ENCODE data around the gene MAP3K12. TPM values are rescaled to one million over a fixed set of nuclear protein-coding genes. Genes with fewer than 3 reads are reported as not detected.

The MAP3K12 gene
- total RNA-seq, 1 donor from 2014 or later, result 3.9 TPM

DNA sequence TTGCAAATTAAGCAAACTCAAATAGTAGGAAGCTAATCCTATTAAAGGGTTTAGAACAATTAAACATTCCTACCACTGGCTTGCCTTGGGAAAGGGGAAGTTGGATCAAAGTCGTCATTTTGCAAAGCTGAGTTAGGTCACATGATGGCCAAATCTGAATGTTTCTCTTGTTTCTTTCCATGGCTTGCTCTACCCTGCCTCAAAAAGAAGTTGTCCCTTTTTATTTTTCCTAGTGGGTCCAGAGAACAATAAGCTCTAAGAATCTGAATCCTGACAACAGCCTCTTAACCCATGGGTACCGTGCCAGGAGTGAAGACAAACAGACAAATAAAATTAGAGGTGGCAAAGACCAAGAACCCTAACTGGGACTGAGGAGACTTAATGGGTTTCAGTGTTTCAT is 34.2 kb upstream of the MAP3K12 start:
- Histone ChIP-seq H3K4me3 (ENCODE audit: low read depth, low read length) (no peak overlapping the region), H3K27me3 (ENCODE audit: control insufficient read depth, insufficient read depth, low read length) (no peaks in the 10 kb centered on the region), H3K36me3 (ENCODE audit: control insufficient read depth, insufficient read depth, low read length) (peaks cover 25% of the 10 kb centered on the region)
- DNase-seq (ENCODE audit: low read depth) (no peak), FAIRE-seq (no peak)
- TF ChIP-seq, protein P1, sequence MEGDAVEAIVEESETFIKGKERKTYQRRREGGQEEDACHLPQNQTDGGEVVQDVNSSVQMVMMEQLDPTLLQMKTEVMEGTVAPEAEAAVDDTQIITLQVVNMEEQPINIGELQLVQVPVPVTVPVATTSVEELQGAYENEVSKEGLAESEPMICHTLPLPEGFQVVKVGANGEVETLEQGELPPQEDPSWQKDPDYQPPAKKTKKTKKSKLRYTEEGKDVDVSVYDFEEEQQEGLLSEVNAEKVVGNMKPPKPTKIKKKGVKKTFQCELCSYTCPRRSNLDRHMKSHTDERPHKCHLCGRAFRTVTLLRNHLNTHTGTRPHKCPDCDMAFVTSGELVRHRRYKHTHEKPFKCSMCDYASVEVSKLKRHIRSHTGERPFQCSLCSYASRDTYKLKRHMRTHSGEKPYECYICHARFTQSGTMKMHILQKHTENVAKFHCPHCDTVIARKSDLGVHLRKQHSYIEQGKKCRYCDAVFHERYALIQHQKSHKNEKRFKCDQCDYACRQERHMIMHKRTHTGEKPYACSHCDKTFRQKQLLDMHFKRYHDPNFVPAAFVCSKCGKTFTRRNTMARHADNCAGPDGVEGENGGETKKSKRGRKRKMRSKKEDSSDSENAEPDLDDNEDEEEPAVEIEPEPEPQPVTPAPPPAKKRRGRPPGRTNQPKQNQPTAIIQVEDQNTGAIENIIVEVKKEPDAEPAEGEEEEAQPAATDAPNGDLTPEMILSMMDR (IDR thresholded peaks at IDR 0.05; ENCODE audit: insufficient read depth, low read length, severe bottlenecking), result no peak

GRCh38 chr12:53532524-53533445 is 33.5 kb upstream of the MAP3K12 start:
- no peak for FAIRE-seq
- H3K36me3 ChIP-seq (ENCODE audit: control insufficient read depth, insufficient read depth, low read length), result peaks cover 25% of the 10 kb centered on the region
- no peaks in the 10 kb centered on the region for H3K27me3 ChIP-seq (ENCODE audit: control insufficient read depth, insufficient read depth, low read length)
- TF ChIP-seq, protein P1 (IDR thresholded peaks at IDR 0.05; ENCODE audit: insufficient read depth, low read length, severe bottlenecking), result no peak
- DNase-seq (ENCODE audit: low read depth), result no peak
- H3K4me3 ChIP-seq (ENCODE audit: low read depth, low read length), result no peak overlapping the region

DNA sequence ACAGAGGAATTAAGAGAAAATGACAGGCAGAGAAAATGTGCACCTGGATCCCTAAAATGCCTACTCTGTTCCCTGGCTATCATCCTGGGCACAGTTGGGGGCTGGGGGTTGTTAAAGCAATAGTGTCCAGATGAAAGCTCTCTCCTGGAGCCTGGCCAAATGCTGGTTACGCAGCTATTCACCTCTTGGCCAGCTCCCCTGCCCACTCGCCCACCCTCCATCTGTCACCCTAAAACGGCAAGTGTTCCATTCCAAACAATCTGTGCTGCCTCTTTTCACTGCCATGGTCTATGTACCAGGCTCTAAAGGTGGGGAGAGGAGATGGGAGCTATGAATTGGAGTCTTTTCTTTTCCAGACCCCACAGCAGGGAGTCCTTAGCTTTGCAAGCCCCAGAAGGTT is 32.8 kb upstream of the MAP3K12 start:
- no peak for DNase-seq (ENCODE audit: low read depth)
- TF ChIP-seq, protein P1 (IDR thresholded peaks at IDR 0.05; ENCODE audit: insufficient read depth, low read length, severe bottlenecking), result no peak
- Histone ChIP-seq H3K4me3 (ENCODE audit: low read depth, low read length) (no peak overlapping the region), H3K27me3 (ENCODE audit: control insufficient read depth, insufficient read depth, low read length) (no peaks in the 10 kb centered on the region), H3K36me3 (ENCODE audit: control insufficient read depth, insufficient read depth, low read length) (peaks cover 27% of the 10 kb centered on the region)
- no peak for FAIRE-seq

DNA sequence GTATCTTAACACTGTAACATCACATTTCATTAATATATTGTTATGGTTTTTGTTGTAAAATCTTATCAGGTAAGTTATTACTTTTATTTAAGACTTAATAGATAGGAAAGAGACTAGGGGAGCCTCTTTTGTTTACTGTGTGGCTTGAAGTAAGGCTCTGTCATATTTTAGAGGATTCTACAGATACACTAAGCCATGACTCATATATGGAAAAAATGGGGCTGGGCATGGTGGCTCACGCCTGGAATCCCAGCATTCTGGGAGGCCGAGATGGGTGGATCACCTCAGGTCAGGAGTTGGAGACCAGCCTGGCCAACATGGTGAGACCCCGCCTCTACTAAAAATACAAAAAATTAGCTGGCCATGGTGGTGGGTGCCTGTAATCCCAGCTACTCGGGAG is 31.7 kb upstream of the MAP3K12 start:
- TF ChIP-seq, protein P1 (IDR thresholded peaks at IDR 0.05; ENCODE audit: insufficient read depth, low read length, severe bottlenecking), result no peak
- no peaks in the 10 kb centered on the region for H3K27me3 ChIP-seq (ENCODE audit: control insufficient read depth, insufficient read depth, low read length)
- H3K36me3 ChIP-seq (ENCODE audit: control insufficient read depth, insufficient read depth, low read length), result peaks cover 24% of the 10 kb centered on the region
- peak; percentile 76 for DNase-seq (ENCODE audit: low read depth)
- FAIRE-seq, result no peak
- no peak overlapping the region for H3K4me3 ChIP-seq (ENCODE audit: low read depth, low read length)

DNA sequence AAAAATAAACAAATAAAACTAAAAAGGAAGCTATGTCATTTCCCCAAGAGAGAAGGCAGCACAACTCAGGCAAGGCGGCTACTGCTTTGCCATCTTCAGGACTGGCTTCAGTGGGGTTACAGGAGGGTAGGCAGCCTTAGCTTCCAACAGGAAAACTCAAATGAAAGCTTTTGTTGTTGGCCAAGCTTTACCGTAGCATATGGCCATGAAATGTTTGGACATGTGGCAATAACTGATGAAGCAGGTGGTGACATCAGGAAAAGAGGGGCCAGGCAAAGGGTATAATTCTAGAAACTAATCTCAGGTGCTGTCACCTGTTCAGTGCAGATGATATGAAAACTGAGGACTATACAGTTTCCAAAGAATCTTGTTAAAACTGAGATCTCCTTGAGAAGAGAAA is 30.8 kb upstream of the MAP3K12 start:
- no peak overlapping the region for H3K4me3 ChIP-seq (ENCODE audit: low read depth, low read length)
- H3K27me3 ChIP-seq (ENCODE audit: control insufficient read depth, insufficient read depth, low read length), result no peaks in the 10 kb centered on the region
- TF ChIP-seq, protein P1 (IDR thresholded peaks at IDR 0.05; ENCODE audit: insufficient read depth, low read length, severe bottlenecking), result no peak
- peaks cover 23% of the 10 kb centered on the region for H3K36me3 ChIP-seq (ENCODE audit: control insufficient read depth, insufficient read depth, low read length)
- FAIRE-seq (no peak), DNase-seq (ENCODE audit: low read depth) (no peak)
